GM12872 (cell line): ENCODE measurements around the gene FRS3.

ENCODE experiments used
- CTCF ChIP-seq: IDR thresholded peaks from 3 replicates; pipeline ENCODE4 v1.5.1; 2011; ENCODE audit warnings: low read depth, mild to moderate bottlenecking, low read length, moderate library complexity; ENCODE audit not compliant: insufficient read depth

FRS3 gene

DNA sequence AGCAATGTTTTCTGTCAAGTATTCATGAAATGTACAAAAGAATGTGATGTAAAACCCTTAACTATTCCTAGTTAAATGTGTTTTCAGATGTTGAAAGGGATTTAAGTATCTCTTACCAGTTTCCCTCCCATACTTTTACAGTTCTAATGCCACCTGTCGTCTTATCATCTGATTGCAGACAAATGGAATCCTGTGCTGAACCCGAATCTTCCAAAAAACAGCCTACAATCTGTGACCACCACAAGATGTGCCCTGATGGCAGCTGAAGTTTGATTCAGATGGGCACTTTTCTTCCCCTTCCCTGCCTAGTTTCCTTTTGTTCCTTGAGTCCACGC, 9.7 kb upstream of the FRS3 start:
- no peak for TF ChIP-seq CTCF

DNA sequence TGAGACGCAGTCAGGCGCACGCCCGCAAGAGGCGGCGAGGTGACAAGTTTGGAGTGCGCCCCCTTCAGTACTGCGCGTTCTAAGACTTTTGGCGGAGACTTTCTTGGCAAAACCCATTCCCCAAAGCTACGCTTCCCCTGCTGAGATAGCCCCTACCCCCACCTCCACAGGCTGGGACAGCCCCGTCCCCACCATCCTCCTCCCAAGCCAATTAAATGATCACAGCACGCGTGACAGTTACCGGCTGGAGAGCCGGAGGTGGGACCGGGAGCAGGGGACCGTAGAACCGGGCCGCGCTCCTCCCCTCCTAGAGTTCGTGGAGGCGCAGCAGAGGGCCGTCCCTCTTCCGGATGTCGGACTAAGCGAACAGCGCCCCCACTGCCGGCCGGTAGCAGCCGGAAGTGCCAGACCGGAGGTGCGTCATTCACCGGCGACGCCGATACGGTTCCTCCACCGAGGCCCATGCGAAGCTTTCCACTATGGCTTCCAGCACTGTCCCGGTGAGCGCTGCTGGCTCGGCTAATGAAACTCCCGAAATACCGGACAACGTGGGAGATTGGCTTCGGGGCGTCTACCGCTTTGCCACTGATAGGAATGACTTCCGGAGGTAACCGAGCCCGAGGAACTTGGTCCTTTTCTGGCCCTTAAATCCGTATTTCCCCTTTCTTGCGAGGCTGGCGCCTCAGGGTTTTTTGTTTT, 7.7 kb upstream of the FRS3 start, which contains the start of gene TOMM6:
Gene TOMM6 (plus strand): TSS at position 476 of the 699 bp plus-strand sequence. CDS start 4 bp downstream, at position 480.
- TF ChIP-seq CTCF: peak; percentile 84

DNA sequence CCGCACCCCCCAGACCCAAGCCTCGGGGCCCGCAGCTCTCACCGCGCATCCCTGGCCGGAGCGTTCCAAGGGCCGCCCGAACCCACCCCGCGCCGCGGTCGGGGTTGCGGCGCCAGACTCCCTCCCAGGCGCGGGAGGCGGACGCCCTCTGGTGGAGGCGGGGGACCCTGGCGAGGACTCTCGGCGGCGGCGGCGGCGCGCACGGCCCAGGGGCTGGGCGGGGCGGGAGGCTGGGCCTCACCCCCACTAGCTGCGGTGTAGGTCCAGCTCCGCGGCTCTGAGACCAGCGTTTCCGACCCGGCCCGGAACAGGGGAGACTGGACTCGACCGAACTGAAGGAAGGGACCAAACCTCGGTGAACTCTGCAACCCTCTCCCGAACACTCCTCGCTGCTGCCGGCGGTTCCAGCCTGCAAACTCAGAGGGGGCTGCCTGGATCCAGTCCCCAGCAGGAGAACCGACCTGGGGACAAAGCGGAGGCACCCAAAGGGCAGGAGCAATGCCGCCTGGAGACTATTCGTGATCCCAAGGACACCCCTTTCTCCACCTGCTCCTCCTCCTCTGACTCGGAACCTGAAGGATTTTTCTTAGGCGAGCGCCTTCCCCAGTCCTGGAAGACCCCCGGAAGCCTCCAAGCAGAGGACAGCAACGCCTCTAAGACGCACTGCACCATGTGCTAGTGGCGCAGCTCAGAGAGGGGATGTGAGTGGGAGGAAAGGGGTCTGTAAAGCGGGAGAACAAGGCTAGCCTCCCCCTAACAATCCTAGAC, 6.9 kb upstream of the FRS3 start:
- TF ChIP-seq CTCF: peak; percentile 67

DNA sequence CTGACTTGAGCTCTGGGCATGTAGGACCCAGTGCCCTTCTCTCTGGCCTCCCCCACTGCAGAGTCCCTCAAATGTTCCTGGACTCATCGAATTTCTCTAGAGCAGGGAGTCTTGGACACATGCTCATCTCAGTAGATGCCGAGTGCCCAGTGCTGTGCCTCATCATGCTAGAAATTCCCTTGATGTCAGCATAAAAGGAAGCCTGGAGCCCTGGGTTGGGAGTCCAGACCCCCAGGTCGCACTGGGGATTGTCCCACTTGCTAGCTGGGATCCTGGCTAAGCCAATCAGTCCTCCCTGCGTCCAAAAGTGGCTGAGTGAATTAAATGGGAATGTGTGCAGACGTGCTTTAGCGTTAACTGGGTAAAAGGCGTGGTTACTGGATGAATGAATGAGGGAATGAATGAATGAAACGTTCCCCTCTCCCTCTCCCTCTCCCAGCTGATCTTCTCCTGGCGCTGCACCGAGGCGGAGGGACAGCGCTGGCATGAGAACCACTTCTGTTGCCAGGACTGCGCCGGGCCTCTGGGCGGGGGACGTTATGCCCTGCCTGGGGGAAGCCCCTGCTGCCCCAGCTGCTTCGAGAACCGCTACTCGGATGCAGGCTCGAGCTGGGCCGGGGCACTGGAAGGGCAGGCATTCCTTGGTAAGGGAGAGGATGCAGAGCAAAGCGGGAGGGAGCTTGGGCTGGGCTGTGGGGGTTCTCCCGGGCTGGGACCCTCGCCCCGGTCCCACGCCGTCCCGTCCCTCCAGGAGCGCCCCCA, 6.2 kb upstream of the FRS3 start:
- no peak for TF ChIP-seq CTCF

GRCh38 chr6:41785254-41785653, 5.6 kb upstream of the FRS3 start:
- TF ChIP-seq CTCF: no peak

DNA sequence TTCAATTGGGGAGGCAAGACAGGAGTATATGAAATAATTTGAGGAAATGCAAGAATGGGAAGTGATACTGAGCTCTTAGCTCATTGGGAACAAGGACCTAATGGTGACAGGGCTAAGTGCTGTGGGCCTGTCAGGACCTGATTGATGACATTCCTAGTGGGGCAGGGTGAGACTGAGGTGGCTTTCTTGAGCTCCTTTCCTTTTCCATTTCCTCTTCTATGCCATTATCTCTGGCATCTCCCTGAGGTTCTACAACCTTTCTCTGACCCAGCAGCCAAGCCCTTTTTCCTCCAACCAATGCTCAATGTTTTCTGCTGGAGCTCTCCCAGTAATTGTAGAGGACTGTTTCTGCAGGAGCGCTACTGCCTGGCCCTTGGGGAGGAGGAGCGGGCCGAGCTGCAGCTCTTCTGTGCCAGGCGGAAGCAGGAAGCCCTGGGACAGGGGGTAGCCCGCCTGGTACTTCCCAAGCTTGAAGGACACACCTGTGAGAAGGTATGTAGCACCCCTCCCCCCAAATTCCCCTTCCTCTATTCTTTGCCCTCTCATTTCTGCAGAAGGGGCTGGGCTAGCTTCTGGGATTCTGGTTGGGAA, 5.0 kb upstream of the FRS3 start:
- no peak for TF ChIP-seq CTCF
